Upper lobe of left lung (tissue), 4 donors: ENCODE data around the gene DCANP1.

Experiments used
- EP300 ChIP-seq, 4 donors: sonication (generic); formaldehyde crosslinking; IDR thresholded peaks; one replicate each; pipeline ENCODE4 v1.5.1; 2017; ENCODE audit warnings: antibody characterized with exemption in 4 of 4, control low read depth in 2 of 4
- POLR2A ChIP-seq, 4 donors: fragments of 450-650 bp; IDR thresholded peaks; one replicate each; pipeline ENCODE4 v1.5.1; 2016 to 2017; ENCODE audit warnings: antibody characterized with exemption in 4 of 4, mild to moderate bottlenecking in 2 of 4
- POLR2AphosphoS5 ChIP-seq, 2 donors: sonication (generic); formaldehyde crosslinking; IDR thresholded peaks; one replicate each; pipeline ENCODE4 v1.5.1; 2017; ENCODE audit warnings: antibody characterized with exemption in 2 of 2
- TF ChIP-seq, protein P1 (sequence below), 6 experiments: fragments of 450-650 bp in 4 of 6; fragments of 200-600 bp in 2 of 6; sonication (generic) in 2 of 6; IDR thresholded peaks; one replicate each; pipeline ENCODE4 v1.5.1; 2016 to 2019; ENCODE audit warnings: antibody characterized with exemption in 6 of 6

DNA sequence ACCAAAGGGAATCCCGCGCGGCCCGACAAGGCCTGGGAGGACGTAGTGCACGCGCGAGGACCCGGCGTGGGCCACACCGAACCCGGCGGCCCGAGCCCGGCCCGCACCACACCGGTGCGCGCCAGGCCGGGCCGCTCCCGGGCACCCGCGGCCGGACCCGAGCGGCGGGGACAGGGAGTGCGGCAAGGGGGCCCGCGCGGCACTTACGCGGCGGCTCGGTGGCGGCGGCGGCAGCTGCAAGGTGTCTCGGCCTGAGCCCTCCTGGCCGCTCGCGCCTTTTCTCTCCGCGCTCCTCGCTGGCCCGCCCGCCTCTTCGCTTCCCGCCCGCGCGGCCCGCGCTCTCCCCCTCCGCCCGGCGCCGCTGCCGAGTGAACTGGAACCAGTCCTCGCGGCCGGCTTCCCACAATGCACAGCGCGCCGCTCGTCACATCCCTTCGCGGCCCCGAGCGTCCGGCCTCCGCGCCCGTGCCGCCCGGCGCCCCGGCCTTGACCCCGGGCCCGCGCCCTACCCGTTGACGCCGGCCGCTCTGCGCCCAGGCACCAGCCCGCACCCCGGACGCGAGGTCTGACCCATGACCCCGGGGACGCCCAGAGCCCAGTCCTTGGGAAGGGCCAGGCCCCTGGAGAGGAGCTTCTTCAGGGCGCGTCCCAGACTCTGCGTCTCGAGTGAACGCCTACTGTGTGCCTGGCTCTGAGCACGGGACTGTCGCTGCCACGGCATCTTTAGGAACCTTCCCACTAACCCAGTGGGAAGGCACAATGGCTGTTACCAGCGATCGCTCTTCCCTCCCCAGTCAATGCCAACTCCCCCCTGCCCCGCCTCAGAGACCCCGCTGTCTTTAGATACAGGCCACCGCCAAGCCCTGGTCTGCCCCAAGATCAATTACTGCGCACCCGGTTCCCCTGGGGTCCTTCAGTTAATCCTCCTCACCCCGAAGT is 48.0 kb downstream of the DCANP1 start, which contains the start of gene MACROH2A1:
- TF ChIP-seq POLR2A (IDR thresholded peaks at IDR 0.05) (peak; percentile 41 to 98 (median 83)), POLR2AphosphoS5 (IDR thresholded peaks at IDR 0.05) (peak; percentile 82 to 91), EP300 (IDR thresholded peaks at IDR 0.05) (peak in 1 of 4 donors; percentile 40)
- TF ChIP-seq, protein P1, sequence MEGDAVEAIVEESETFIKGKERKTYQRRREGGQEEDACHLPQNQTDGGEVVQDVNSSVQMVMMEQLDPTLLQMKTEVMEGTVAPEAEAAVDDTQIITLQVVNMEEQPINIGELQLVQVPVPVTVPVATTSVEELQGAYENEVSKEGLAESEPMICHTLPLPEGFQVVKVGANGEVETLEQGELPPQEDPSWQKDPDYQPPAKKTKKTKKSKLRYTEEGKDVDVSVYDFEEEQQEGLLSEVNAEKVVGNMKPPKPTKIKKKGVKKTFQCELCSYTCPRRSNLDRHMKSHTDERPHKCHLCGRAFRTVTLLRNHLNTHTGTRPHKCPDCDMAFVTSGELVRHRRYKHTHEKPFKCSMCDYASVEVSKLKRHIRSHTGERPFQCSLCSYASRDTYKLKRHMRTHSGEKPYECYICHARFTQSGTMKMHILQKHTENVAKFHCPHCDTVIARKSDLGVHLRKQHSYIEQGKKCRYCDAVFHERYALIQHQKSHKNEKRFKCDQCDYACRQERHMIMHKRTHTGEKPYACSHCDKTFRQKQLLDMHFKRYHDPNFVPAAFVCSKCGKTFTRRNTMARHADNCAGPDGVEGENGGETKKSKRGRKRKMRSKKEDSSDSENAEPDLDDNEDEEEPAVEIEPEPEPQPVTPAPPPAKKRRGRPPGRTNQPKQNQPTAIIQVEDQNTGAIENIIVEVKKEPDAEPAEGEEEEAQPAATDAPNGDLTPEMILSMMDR (IDR thresholded peaks at IDR 0.05), result peak in 5 of 6 experiments; percentile 11 to 57 (median 18)
